Measurements from ENCODE around the gene TBC1D5. TPM values are rescaled to one million over a fixed set of nuclear protein-coding genes. Genes with fewer than 3 reads are reported as not detected.

The TBC1D5 gene
- total and polyA plus RNA-seq, 8 donors, result 47.4 to 74.8 (median 55.3) TPM

- DNase-seq (no peak), ATAC-seq (no peak)
- TF ChIP-seq CTCF (IDR thresholded peaks at IDR 0.05), result no peak
- Histone ChIP-seq H3K4me1 (peaks cover 0 to 27% of the 10 kb centered on the region in 2 donors), H3K36me3 (no peaks in the 10 kb centered on the region), H3K27ac (no peak overlapping the region), H3K4me3 (no peak overlapping the region), H3K9me3 (no peaks in the 10 kb centered on the region), H3K27me3 (no peaks in the 10 kb centered on the region)
- intact Hi-C loops (cut with DNase I), result no loop called here
These were observed 4.9 kb upstream of the TBC1D5 start for GRCh38 chr3:17747174-17747889.

- Histone ChIP-seq H3K36me3 (no peaks in the 10 kb centered on the region), H3K27me3 (no peaks in the 10 kb centered on the region), H3K27ac (no peak overlapping the region), H3K9me3 (no peaks in the 10 kb centered on the region), H3K4me1 (peaks cover 6 to 32% of the 10 kb centered on the region in 2 donors), H3K4me3 (no peak overlapping the region)
- no peak for TF ChIP-seq CTCF (IDR thresholded peaks at IDR 0.05)
- intact Hi-C loops (cut with DNase I), result no loop called here
- ATAC-seq, result no peak
- DNase-seq, result no peak
These were observed 3.5 kb upstream of the TBC1D5 start for GRCh38 chr3:17745894-17746293.

DNA sequence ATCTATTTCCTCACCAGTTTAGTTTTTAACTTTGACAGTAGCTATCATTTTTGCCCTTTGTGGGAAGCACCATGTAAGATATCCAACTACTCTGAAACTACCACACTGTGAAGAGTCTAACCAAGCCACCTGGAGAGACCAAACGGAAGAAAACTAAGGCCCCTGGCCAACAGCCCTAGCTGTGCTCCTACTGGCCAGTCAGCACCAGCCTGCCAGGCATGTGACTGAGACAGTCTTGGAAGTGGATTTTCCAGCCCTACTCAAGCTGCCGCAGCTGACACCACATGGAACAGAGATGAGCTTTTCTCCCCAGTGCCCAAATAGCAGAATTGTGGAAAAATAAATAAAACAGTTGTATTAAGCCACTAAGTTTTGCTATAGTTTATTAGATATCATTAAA is 2.9 kb upstream of the TBC1D5 start:
- intact Hi-C loops (cut with DNase I), result no loop called here
- TF ChIP-seq CTCF (IDR thresholded peaks at IDR 0.05), result no peak
- Histone ChIP-seq H3K36me3 (no peaks in the 10 kb centered on the region), H3K27me3 (no peaks in the 10 kb centered on the region), H3K4me3 (no peak overlapping the region), H3K27ac (no peak overlapping the region), H3K4me1 (peaks cover 7 to 38% of the 10 kb centered on the region in 2 donors), H3K9me3 (no peaks in the 10 kb centered on the region)
- ATAC-seq (no peak), DNase-seq (no peak)

- Histone ChIP-seq H3K9me3 (no peaks in the 10 kb centered on the region), H3K36me3 (no peaks in the 10 kb centered on the region), H3K27me3 (no peaks in the 10 kb centered on the region), H3K4me1 (peaks cover 7 to 40% of the 10 kb centered on the region in 2 donors), H3K4me3 (no peak overlapping the region), H3K27ac (no peak overlapping the region)
- intact Hi-C loops (cut with DNase I), result no loop called here
- ATAC-seq (no peak), DNase-seq (no peak)
- no peak for TF ChIP-seq CTCF (IDR thresholded peaks at IDR 0.05)
These were observed 2.3 kb upstream of the TBC1D5 start for GRCh38 chr3:17744693-17745092.

DNA sequence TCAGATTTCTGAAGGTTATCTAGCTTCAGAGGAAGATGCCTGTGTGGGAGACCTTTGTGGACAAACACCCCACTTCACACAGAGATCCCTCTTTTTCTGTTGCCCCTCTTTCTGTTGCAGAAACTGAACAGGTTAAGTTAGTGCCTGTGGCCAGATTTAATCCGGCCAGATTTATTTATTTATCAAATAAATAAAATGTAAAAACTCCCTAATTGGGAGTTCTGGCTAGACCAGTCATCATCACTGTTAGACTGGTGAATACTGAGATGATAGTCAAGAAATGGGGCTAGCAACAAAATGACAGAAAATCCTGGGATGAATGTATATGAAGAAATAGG is 1.2 kb upstream of the TBC1D5 start:
- Histone ChIP-seq H3K27ac (peak overlapping the region; percentile 99), H3K9me3 (no peaks in the 10 kb centered on the region), H3K4me1 (peaks cover 7 to 44% of the 10 kb centered on the region in 2 donors), H3K27me3 (no peaks in the 10 kb centered on the region), H3K4me3 (peak overlapping the region in 1 of 2 donors; percentile 82), H3K36me3 (no peaks in the 10 kb centered on the region)
- DNase-seq (no peak), ATAC-seq (no peak)
- TF ChIP-seq CTCF (IDR thresholded peaks at IDR 0.05), result no peak
- intact Hi-C loops (cut with DNase I), result no loop called here
